HepG2 (cell line): ENCODE measurements around the gene RAB17. TPM values are rescaled to one million over a fixed set of nuclear protein-coding genes. Genes with fewer than 3 reads are reported as not detected.

Experiments used
- AGO1 ChIP-seq: fragments of 200-400 bp; formaldehyde crosslinking; IDR thresholded peaks from 2 replicates; pipeline ENCODE4 v1.6.1; 2017; ENCODE audit warnings: mild to moderate bottlenecking, low read depth, low read length, moderate library complexity; ENCODE audit not compliant: poor library complexity, severe bottlenecking
- AHR ChIP-seq: IDR thresholded peaks from 2 replicates; pipeline ENCODE4 v1.6.1; 2018; ENCODE audit warnings: missing genetic modification reagents, missing compliant biosample characterization
- ARID5B ChIP-seq: IDR thresholded peaks from 2 replicates; pipeline ENCODE4 v1.4.0; 2020; ENCODE audit warnings: mild to moderate bottlenecking, missing genetic modification reagents
- CTCF ChIP-seq: sonication (generic); formaldehyde crosslinking; IDR thresholded peaks from 2 replicates; pipeline ENCODE4 v1.5.0; 2020; ENCODE audit warnings: mild to moderate bottlenecking, missing genetic modification reagents, moderate library complexity
- GLI4 ChIP-seq: sonication (generic); formaldehyde crosslinking; IDR thresholded peaks from 2 replicates; pipeline ENCODE4 v1.5.1; 2020; ENCODE audit warnings: missing genetic modification reagents, mild to moderate bottlenecking, moderate library complexity, borderline replicate concordance
- HHEX ChIP-seq: IDR thresholded peaks from 2 replicates; pipeline ENCODE4 v1.6.1; 2016; ENCODE audit warnings: control low read depth
- HNRNPLL ChIP-seq: fragments of 200-400 bp; formaldehyde crosslinking; IDR thresholded peaks from 2 replicates; pipeline ENCODE4 v1.6.1; 2017; ENCODE audit warnings: mild to moderate bottlenecking, low read depth, low read length; ENCODE audit not compliant: poor library complexity, severe bottlenecking
- JARID2 ChIP-seq: sonication (generic); formaldehyde crosslinking; IDR thresholded peaks from 2 replicates; pipeline ENCODE4 v1.8.1; 2023; ENCODE audit warnings: missing genetic modification reagents, inconsistent platforms; ENCODE audit not compliant: insufficient replicate concordance
- KDM2A ChIP-seq: sonication (generic); formaldehyde crosslinking; IDR thresholded peaks from 2 replicates; pipeline ENCODE4 v1.4.0; 2020; ENCODE audit warnings: low read depth, missing genetic modification reagents, borderline replicate concordance
- KLF16 ChIP-seq, 2 experiments: sonication (generic) in 1 of 2; formaldehyde crosslinking in 1 of 2; IDR thresholded peaks; 2 replicates each; pipeline versions ENCODE4 v1.6.1 to v1.8.0; 2016 to 2023; ENCODE audit warnings: missing genetic modification reagents in 2 of 2, missing compliant biosample characterization in 1 of 2
- MZF1 ChIP-seq: sonication (generic); formaldehyde crosslinking; IDR thresholded peaks from 2 replicates; pipeline ENCODE4 v1.8.1; 2023; ENCODE audit warnings: mild to moderate bottlenecking, missing genetic modification reagents, borderline replicate concordance
- PAF1 ChIP-seq: IDR thresholded peaks from 2 replicates; pipeline ENCODE4 v1.6.1; 2016; ENCODE audit warnings: missing genetic modification reagents, missing compliant biosample characterization
- PAXIP1 ChIP-seq: sonication (generic); formaldehyde crosslinking; conservative IDR thresholded peaks from 2 replicates; pipeline ENCODE4 v1.4.0; 2020; ENCODE audit warnings: mild to moderate bottlenecking, missing genetic modification reagents, moderate library complexity
- SAFB2 ChIP-seq: sonication (generic); formaldehyde crosslinking; IDR thresholded peaks from 2 replicates; pipeline ENCODE4 v1.5.1; 2020; ENCODE audit warnings: missing genetic modification reagents, low read depth, mild to moderate bottlenecking, borderline replicate concordance
- SALL1 ChIP-seq: sonication (generic); formaldehyde crosslinking; IDR thresholded peaks from 2 replicates; pipeline ENCODE4 v1.8.0; 2022; ENCODE audit warnings: mild to moderate bottlenecking, missing genetic modification reagents
- SP140L ChIP-seq: sonication (generic); formaldehyde crosslinking; IDR thresholded peaks from 2 replicates; pipeline ENCODE4 v1.4.0; 2020; ENCODE audit warnings: missing genetic modification reagents, borderline replicate concordance
- SRY ChIP-seq: sonication (generic); formaldehyde crosslinking; IDR thresholded peaks from 2 replicates; pipeline ENCODE4 v1.8.0; 2022; ENCODE audit warnings: mild to moderate bottlenecking, missing genetic modification reagents
- ZBTB38 ChIP-seq: sonication (generic); formaldehyde crosslinking; IDR thresholded peaks from 2 replicates; pipeline ENCODE4 v1.5.1; 2020; ENCODE audit warnings: mild to moderate bottlenecking, missing genetic modification reagents
- ZFP1 ChIP-seq: IDR thresholded peaks from 2 replicates; pipeline ENCODE4 v1.6.1; 2016
- ZNF839 ChIP-seq: sonication (generic); formaldehyde crosslinking; IDR thresholded peaks from 2 replicates; pipeline ENCODE4 v1.4.0; 2020; ENCODE audit warnings: missing genetic modification reagents, mild to moderate bottlenecking, borderline replicate concordance
- polyA plus RNA-seq, 8 experiments: library from polyadenylated mRNA; depleted of rRNA in 3 of 8; stranded (reverse) in 7 of 8; unstranded in 1 of 8; fragments of >200 nt; fragmentation: Illumina TruSeq in 4 of 8; extraction: Trizol in 4 of 8; gene quantifications; 2 replicates each; pipeline versions ENCODE4 v1.2.1 to v1.2.3, GENCODE V29; 2011 to 2016; ENCODE audit warnings: low read depth in 4 of 8, missing spikeins in 1 of 8, mixed read lengths in 1 of 8; ENCODE audit not compliant: insufficient read depth in 1 of 8
- total RNA-seq, 5 experiments: library from RNA; depleted of rRNA; stranded (reverse); fragments of >200 nt; fragmentation: Illumina TruSeq; extraction: Trizol; gene quantifications; 2 replicates each; pipeline ENCODE4 v1.2.3, GENCODE V29; 2016; ENCODE audit warnings: low read depth in 1 of 5

Gene RAB17
- total and polyA plus RNA-seq, 2 of the 13 experiments (the other 11 are each of a cell fraction or from before 2014, with no cell fraction given), result 68.0 to 124 TPM

GRCh38 chr2:237572021-237572741 lies 18.4 kb downstream of the RAB17 start (continued):
- TF ChIP-seq KDM2A (CRISPR knock-in tag) (peak; percentile 97), ZBTB38 (CRISPR knock-in tag) (0 out of 2 replicates have a peak, but pooled peaks have one; percentile 46), HNRNPLL (peak; percentile 35), ZNF839 (CRISPR knock-in tag) (peak; percentile 84; the same call in 1 of the 2 replicates), MZF1 (CRISPR knock-in tag) (peak; percentile 70; the same call in 1 of the 2 replicates), AHR (peak; percentile 88; the same call in 1 of the 2 replicates), AGO1 (peak; percentile 68), PAF1 (peak; percentile 34), ARID5B (peak; percentile 69), SALL1 (CRISPR knock-in tag) (peak; percentile 83), SP140L (peak; percentile 70; the same call in 1 of the 2 replicates), SAFB2 (no peak; the same call in 1 of the 2 replicates), PAXIP1 (CRISPR knock-in tag) (peak; percentile 21; the same call in 1 of the 2 replicates), KLF16 (CRISPR knock-in tag; IDR thresholded peaks at IDR 0.05) (no peak), HHEX (CRISPR knock-in tag) (no peak), CTCF (CRISPR knock-in tag) (peak; percentile 100), JARID2 (CRISPR knock-in tag) (peak; percentile 91), ZFP1 (CRISPR knock-in tag) (peak; percentile 66; the same call in 1 of the 2 replicates), SRY (CRISPR knock-in tag) (no peak), GLI4 (CRISPR knock-in tag) (no peak)
